ENCODE results near the gene CCDC83. TPM values are rescaled to one million over a fixed set of nuclear protein-coding genes. Genes with fewer than 3 reads are reported as not detected.

The CCDC83 gene
- not detected in 2 replicates for total RNA-seq

- intact Hi-C loops (cut with micrococcal nuclease), result loop anchor here (1.0 to 10.0 kb wide), 14 partner anchors 86 to 1064 kb away; partner anchors contain the start of genes HIKESHI and ME3
Measured at GRCh38 chr11:85855341-85855656, at the start of gene CCDC83. TSS of gene CCDC83 (plus strand) at chr11:85855383. CDS start at chr11:85865124, 9,741 bp downstream.

- intact Hi-C loops (cut with micrococcal nuclease), result no loop called here
Measured at GRCh38 chr11:85805387-85805786, 49.8 kb upstream of the CCDC83 start.

GRCh38 chr11:85806016-85806415 lies 49.2 kb upstream of the CCDC83 start:
- intact Hi-C loops (cut with micrococcal nuclease), result no loop called here

- intact Hi-C loops (cut with micrococcal nuclease), result no loop called here
Measured at GRCh38 chr11:85806876-85807275, 48.3 kb upstream of the CCDC83 start.

GRCh38 chr11:85809191-85809590 lies 46.0 kb upstream of the CCDC83 start:
- intact Hi-C loops (cut with micrococcal nuclease), result no loop called here

- intact Hi-C loops (cut with micrococcal nuclease), result loop anchor here (1.0 to 5.0 kb wide), 4 partner anchors 17 to 1272 kb away; partner anchors contain the start of genes CREBZF and TMEM126B
Measured at GRCh38 chr11:85809863-85810262, 45.3 kb upstream of the CCDC83 start.

GRCh38 chr11:85810521-85810870 lies 44.7 kb upstream of the CCDC83 start:
- intact Hi-C loops (cut with micrococcal nuclease), result loop anchor here (1.0 to 5.0 kb wide), 4 partner anchors 17 to 1272 kb away; partner anchors contain the start of genes CREBZF and TMEM126B

- intact Hi-C loops (cut with micrococcal nuclease), result loop anchor here (1.0 to 5.0 kb wide), 9 partner anchors 12 to 1271 kb away; partner anchors contain the start of genes CREBZF, PICALM and TMEM126B
Measured at GRCh38 chr11:85810871-85811611, 44.1 kb upstream of the CCDC83 start, which contains the start of gene SYTL2. TSS of gene SYTL2 (minus strand) at chr11:85811141. CDS start at chr11:85757725, 53,416 bp downstream.

- intact Hi-C loops (cut with micrococcal nuclease), result loop anchor here (1.0 to 5.0 kb wide), 6 partner anchors 12 to 1271 kb away; partner anchors contain the start of gene PICALM
Measured at GRCh38 chr11:85811624-85812023, 43.6 kb upstream of the CCDC83 start.

- intact Hi-C loops (cut with micrococcal nuclease), result loop anchor here (5.0 kb wide), 1 partner anchor 1269 kb away; no protein-coding TSS in a partner anchor
Measured at GRCh38 chr11:85813721-85814120, 41.5 kb upstream of the CCDC83 start.

- intact Hi-C loops (cut with micrococcal nuclease), result no loop called here
Measured at GRCh38 chr11:85815186-85815931, 39.8 kb upstream of the CCDC83 start.

GRCh38 chr11:85819441-85819840 lies 35.7 kb upstream of the CCDC83 start:
- intact Hi-C loops (cut with micrococcal nuclease), result no loop called here

- intact Hi-C loops (cut with micrococcal nuclease), result loop anchor here (2.0 kb wide), 1 partner anchor 227 kb away; no protein-coding TSS in a partner anchor
Measured at GRCh38 chr11:85821636-85822035, 33.5 kb upstream of the CCDC83 start.

- intact Hi-C loops (cut with micrococcal nuclease), result loop anchor here (1.0 to 2.0 kb wide), 6 partner anchors 12 to 228 kb away; partner anchors contain the start of genes SYTL2 and TMEM126B
Measured at GRCh38 chr11:85822814-85823213, 32.4 kb upstream of the CCDC83 start.

GRCh38 chr11:85823816-85824215 lies 31.4 kb upstream of the CCDC83 start:
- intact Hi-C loops (cut with micrococcal nuclease), result loop anchor here (1.0 to 2.0 kb wide), 10 partner anchors 13 to 420 kb away; partner anchors contain the start of genes EED, SYTL2 and TMEM126B

- intact Hi-C loops (cut with micrococcal nuclease), result loop anchor here (5.0 kb wide), 1 partner anchor 1212 kb away; the partner anchor contains the start of gene TMEM135
Measured at GRCh38 chr11:85825616-85826015, 29.6 kb upstream of the CCDC83 start.

- intact Hi-C loops (cut with micrococcal nuclease), result loop anchor here (5.0 kb wide), 1 partner anchor 1211 kb away; the partner anchor contains the start of gene TMEM135
Measured at GRCh38 chr11:85826116-85826855, 28.9 kb upstream of the CCDC83 start.

GRCh38 chr11:85827748-85828639 lies 27.2 kb upstream of the CCDC83 start:
- intact Hi-C loops (cut with micrococcal nuclease), result loop anchor here (1.0 to 5.0 kb wide), 9 partner anchors 18 to 1209 kb away; partner anchors contain the start of genes CREBZF, TMEM126A, TMEM126B and TMEM135

GRCh38 chr11:85828640-85828978 lies 26.6 kb upstream of the CCDC83 start:
- intact Hi-C loops (cut with micrococcal nuclease), result loop anchor here (1.0 to 5.0 kb wide), 4 partner anchors 181 to 1209 kb away; partner anchors contain the start of genes TMEM126A, TMEM126B and TMEM135

GRCh38 chr11:85829172-85829571 lies 26.0 kb upstream of the CCDC83 start:
- intact Hi-C loops (cut with micrococcal nuclease), result loop anchor here (5.0 kb wide), 1 partner anchor 1208 kb away; the partner anchor contains the start of gene TMEM135
